GM12878 (cell line): ENCODE data around the gene AMN. TPM values are rescaled to one million over a fixed set of nuclear protein-coding genes. Genes with fewer than 3 reads are reported as not detected.

Source experiments
- ATAC-seq: fragments of 200-7000 bp; cut with Tn5 transposase; 3 replicates; pipeline ENCODE4 v1.9.1; 2020; ENCODE audit warnings: mild to moderate bottlenecking, moderate library complexity
- BruUV-seq: library from RNA; stranded (reverse); fragments of 400-500 nt; replicated peaks from 2 replicates; lab custom pipeline; 2021; lab: Mats Ljungman, UMichigan
- CTCF ChIA-PET: fragments of 300-600 bp; sonication (Branson Sonifier 250); formaldehyde crosslinking; extraction: SDS; loops from one replicate; lab custom pipeline; 2021; ENCODE audit warnings: inconsistent platforms; lab: Yijun Ruan, JAX
- POLR2A ChIA-PET: fragments of 350-600 bp; formaldehyde crosslinking; extraction: SDS; loops from one replicate; lab custom pipeline; 2021; ENCODE audit warnings: inconsistent platforms; lab: Charles Lee
- RAD21 ChIA-PET: fragments of 300-600 bp; sonication (Branson Sonifier 250); formaldehyde crosslinking; loops from one replicate; lab custom pipeline; 2023; ENCODE audit warnings: antibody characterized with exemption; ENCODE audit not compliant: unreplicated experiment; lab: Charles Lee
- SMC1A ChIA-PET: fragments of 300-600 bp; sonication (Branson Sonifier 250); formaldehyde crosslinking; loops from one replicate; lab custom pipeline; 2023; ENCODE audit not compliant: unreplicated experiment, uncharacterized antibody; lab: Charles Lee
- DNase-seq: peaks from one replicate; pipeline ENCODE4 v3.0.0-alpha.2; 2011; ENCODE audit warnings: low read depth, low spot score
- FAIRE-seq: peaks from 3 replicates; lab custom pipeline; 2011; peaks lifted over from hg19 to GRCh38; lab: Jason Lieb, UNC
- H2AFZ ChIP-seq: 2 replicates; pipeline ENCODE4 v1.6.0; 2011; ENCODE audit warnings: low read depth, low read length, control low read depth; ENCODE audit not compliant: control insufficient read depth
- H3K27ac ChIP-seq: 2 replicates; pipeline ENCODE4 v1.5.1; 2011; ENCODE audit warnings: control low read depth; ENCODE audit not compliant: control insufficient read depth, insufficient read depth
- H3K27me3 ChIP-seq, 2 experiments: replicated peaks in 1 of 2; 2 replicates each; pipeline versions ENCODE4 v1.6.0 to v1.6.1; 2011; ENCODE audit warnings: low read length in 1 of 2; ENCODE audit not compliant: control insufficient read depth in 2 of 2, insufficient read depth in 2 of 2
- H3K36me3 ChIP-seq, 2 experiments: 2 replicates each; pipeline ENCODE4 v1.5.1; 2011; ENCODE audit warnings: low read length in 1 of 2; ENCODE audit not compliant: control insufficient read depth in 2 of 2, insufficient read depth in 2 of 2
- H3K4me1 ChIP-seq: 2 replicates; pipeline ENCODE4 v1.6.1; 2011; ENCODE audit warnings: mild to moderate bottlenecking, low read length, moderate library complexity, mixed read lengths; ENCODE audit not compliant: control insufficient read depth, insufficient read depth
- H3K4me2 ChIP-seq: 2 replicates; pipeline ENCODE4 v1.6.0; 2011; ENCODE audit warnings: control low read depth; ENCODE audit not compliant: control insufficient read depth, insufficient read depth
- H3K4me3 ChIP-seq: fragments of 200-600 bp; sonication (generic); 2 replicates; pipeline ENCODE4 v1.5.1; 2016
- H3K79me2 ChIP-seq: 2 replicates; pipeline ENCODE4 v1.6.0; 2011; ENCODE audit warnings: low read length; ENCODE audit not compliant: control insufficient read depth, insufficient read depth
- H3K9ac ChIP-seq: 2 replicates; pipeline ENCODE4 v1.8.0; 2011; ENCODE audit warnings: low read length, control low read depth, mixed read lengths; ENCODE audit not compliant: control insufficient read depth, insufficient read depth
- H3K9me3 ChIP-seq: replicated peaks from 3 replicates; pipeline ENCODE4 v1.5.1; 2011; ENCODE audit warnings: mild to moderate bottlenecking, low read length; ENCODE audit not compliant: control insufficient read depth, insufficient read depth
- H4K20me1 ChIP-seq: 2 replicates; pipeline ENCODE4 v1.6.0; 2011; ENCODE audit not compliant: control insufficient read depth, insufficient read depth
- ATF3 ChIP-seq: IDR thresholded peaks from 2 replicates; pipeline ENCODE4 v1.6.1; 2011; ENCODE audit warnings: low read depth, mild to moderate bottlenecking, low read length, moderate library complexity, borderline replicate concordance; ENCODE audit errors: extremely low read depth
- BACH1 ChIP-seq: fragments of 450-650 bp; IDR thresholded peaks from 2 replicates; pipeline ENCODE4 v1.6.1; 2017; ENCODE audit warnings: mild to moderate bottlenecking, borderline replicate concordance
- BCL3 ChIP-seq: IDR thresholded peaks from 2 replicates; pipeline ENCODE4 v1.6.1; 2011; ENCODE audit warnings: borderline replicate concordance, low read depth, mild to moderate bottlenecking, moderate library complexity, low read length; ENCODE audit not compliant: insufficient read depth, poor library complexity, severe bottlenecking
- CREB1 ChIP-seq: IDR thresholded peaks from 2 replicates; pipeline ENCODE4 v1.6.1; 2012; ENCODE audit warnings: low read depth, mild to moderate bottlenecking, inconsistent platforms
- FOXM1 ChIP-seq: IDR thresholded peaks from 2 replicates; pipeline ENCODE4 v1.6.1; 2012; ENCODE audit warnings: low read depth, mild to moderate bottlenecking, inconsistent platforms, low read length, moderate library complexity
- HCFC1 ChIP-seq: fragments of 150-350 bp; IDR thresholded peaks from 2 replicates; pipeline ENCODE4 v1.6.1; 2014; ENCODE audit warnings: low read length
- IKZF2 ChIP-seq, 2 experiments: fragments of 450-650 bp; IDR thresholded peaks; 2 replicates each; pipeline ENCODE4 v1.6.1; 2017; ENCODE audit warnings: mild to moderate bottlenecking in 2 of 2, moderate library complexity in 2 of 2
- NR2C1 ChIP-seq: fragments of 450-650 bp; IDR thresholded peaks from 2 replicates; pipeline ENCODE4 v1.6.1; 2017; ENCODE audit warnings: antibody characterized with exemption, mild to moderate bottlenecking, moderate library complexity
- POLR2A ChIP-seq: IDR thresholded peaks from 2 replicates; pipeline ENCODE4 v1.6.1; 2011; ENCODE audit warnings: low read depth, mild to moderate bottlenecking, low read length
- RAD51 ChIP-seq: fragments of 450-650 bp; IDR thresholded peaks from 2 replicates; pipeline ENCODE4 v1.6.1; 2016; ENCODE audit warnings: moderate library complexity, mild to moderate bottlenecking, inconsistent platforms
- RFX5 ChIP-seq: IDR thresholded peaks from 2 replicates; pipeline ENCODE4 v1.6.1; 2011; ENCODE audit warnings: low read depth, low read length, improper control_type of control experiment
- SPI1 ChIP-seq: IDR thresholded peaks from 2 replicates; pipeline ENCODE4 v1.6.1; 2011; ENCODE audit warnings: low read depth, mild to moderate bottlenecking, low read length, moderate library complexity, borderline replicate concordance; ENCODE audit not compliant: insufficient read depth
- TCF12 ChIP-seq: IDR thresholded peaks from 2 replicates; pipeline ENCODE4 v1.6.1; 2011; ENCODE audit warnings: low read depth, mild to moderate bottlenecking, low read length
- ZNF207 ChIP-seq: fragments of 450-650 bp; IDR thresholded peaks from 2 replicates; pipeline ENCODE4 v1.6.1; 2014; ENCODE audit warnings: antibody characterized with exemption, mild to moderate bottlenecking, borderline replicate concordance
- ZNF592 ChIP-seq: fragments of 450-650 bp; IDR thresholded peaks from 2 replicates; pipeline ENCODE4 v1.6.1; 2017; ENCODE audit warnings: mild to moderate bottlenecking, moderate library complexity
- WGBS: methylation state at CpG from one replicate; pipeline ENCODE4 v1.1.6; 2016; ENCODE audit warnings: low lambda C conversion rate; ENCODE audit not compliant: insufficient replicate concordance, insufficient coverage; ENCODE audit errors: missing lambda C conversion rate; 5-methylcytosine and 5-hydroxymethylcytosine counted together
- in situ Hi-C: fragments of 300-500 bp; cut with MboI; formaldehyde crosslinking; loops from 9 replicates; pipeline ENCODE4 v1.14.3; 2018; ENCODE audit warnings: mixed read lengths
- intact Hi-C: fragments of 100-400 bp; cut with micrococcal nuclease; formaldehyde crosslinking; loops from one replicate; pipeline ENCODE4 v1.14.2; 2022; ENCODE audit not compliant: unreplicated experiment
- polyA plus RNA-seq, 11 experiments: library from polyadenylated mRNA; depleted of rRNA in 4 of 11; unstranded in 6 of 11; stranded (reverse) in 5 of 11; fragments of >200 nt; fragmentation: Nextera tagmentation in 4 of 11; fragmentation: Illumina TruSeq in 1 of 11; extraction: Ambion mirVana in 4 of 11; extraction: Trizol in 1 of 11; gene quantifications; 1 replicate in 1 of 11; 2 replicates in 10 of 11; pipeline versions ENCODE4 v1.2.1 to v1.2.3, GENCODE V29; 2011 to 2016; ENCODE audit warnings: inconsistent platforms in 2 of 11, missing spikeins in 2 of 11, low read depth in 1 of 11
- total RNA-seq, 4 experiments: library from RNA; depleted of rRNA in 3 of 4; stranded (reverse); fragments of >200 nt in 3 of 4; fragmentation: Illumina TruSeq in 1 of 4; extraction: Trizol in 1 of 4; gene quantifications; 2 replicates each; pipeline versions ENCODE4 v1.2.1 to v1.2.3, GENCODE V29; 2013 to 2021
- TF ChIP-seq, protein P1 (sequence below): fragments of 150-350 bp; IDR thresholded peaks from 2 replicates; pipeline ENCODE4 v1.6.1; 2016; ENCODE audit warnings: low read depth, low read length

AMN gene
- total and polyA plus RNA-seq, 10 of the 15 experiments (the other 5 are each of a cell fraction or from before 2014, with no cell fraction given), result 0.03 to 0.33 (median 0.11) TPM; not detected in 6

GRCh38 chr14:102907303-102907844 is 15.1 kb upstream of the AMN start:
- CTCF ChIA-PET, result no interaction called here
- H3K36me3 ChIP-seq, result peaks cover 29 to 36% of the 10 kb centered on the region in 2 experiments
- no TSS peak for BruUV-seq
- no peak overlapping the region for H3K4me3 ChIP-seq
- FAIRE-seq, result no peak
- 96% methylated on average over 33 of the region's 33 CpGs for WGBS
- RAD21 ChIA-PET, result no interaction called here
- H3K79me2 ChIP-seq, result peaks cover 16% of the 10 kb centered on the region
- no peaks in the 10 kb centered on the region for H3K27me3 ChIP-seq
- intact Hi-C loops (no loop called here), in situ Hi-C loops (no loop called here)
- SMC1A ChIA-PET, result no interaction called here
- no peak overlapping the region for H2AFZ ChIP-seq
- H3K9me3 ChIP-seq, result no peaks in the 10 kb centered on the region
- H4K20me1 ChIP-seq, result no peaks in the 10 kb centered on the region
- POLR2A ChIA-PET, result no interaction called here
- H3K9ac ChIP-seq, result no peak overlapping the region
- H3K4me1 ChIP-seq, result peaks cover 10% of the 10 kb centered on the region
- H3K27ac ChIP-seq, result no peak overlapping the region
- no peak overlapping the region for H3K4me2 ChIP-seq
- no peak for DNase-seq
- no peak for ATAC-seq
- TF ChIP-seq ZNF207 (no peak), CREB1 (no peak), RAD51 (no peak), FOXM1 (no peak), BACH1 (no peak), ZNF592 (no peak), IKZF2 (IDR thresholded peaks at IDR 0.05) (no peak), POLR2A (peak; percentile 61; the same call in 1 of the 2 replicates), SPI1 (no peak), BCL3 (peak; percentile 40), TCF12 (no peak), ATF3 (no peak), HCFC1 (no peak), NR2C1 (no peak), RFX5 (no peak)
- TF ChIP-seq, protein P1, sequence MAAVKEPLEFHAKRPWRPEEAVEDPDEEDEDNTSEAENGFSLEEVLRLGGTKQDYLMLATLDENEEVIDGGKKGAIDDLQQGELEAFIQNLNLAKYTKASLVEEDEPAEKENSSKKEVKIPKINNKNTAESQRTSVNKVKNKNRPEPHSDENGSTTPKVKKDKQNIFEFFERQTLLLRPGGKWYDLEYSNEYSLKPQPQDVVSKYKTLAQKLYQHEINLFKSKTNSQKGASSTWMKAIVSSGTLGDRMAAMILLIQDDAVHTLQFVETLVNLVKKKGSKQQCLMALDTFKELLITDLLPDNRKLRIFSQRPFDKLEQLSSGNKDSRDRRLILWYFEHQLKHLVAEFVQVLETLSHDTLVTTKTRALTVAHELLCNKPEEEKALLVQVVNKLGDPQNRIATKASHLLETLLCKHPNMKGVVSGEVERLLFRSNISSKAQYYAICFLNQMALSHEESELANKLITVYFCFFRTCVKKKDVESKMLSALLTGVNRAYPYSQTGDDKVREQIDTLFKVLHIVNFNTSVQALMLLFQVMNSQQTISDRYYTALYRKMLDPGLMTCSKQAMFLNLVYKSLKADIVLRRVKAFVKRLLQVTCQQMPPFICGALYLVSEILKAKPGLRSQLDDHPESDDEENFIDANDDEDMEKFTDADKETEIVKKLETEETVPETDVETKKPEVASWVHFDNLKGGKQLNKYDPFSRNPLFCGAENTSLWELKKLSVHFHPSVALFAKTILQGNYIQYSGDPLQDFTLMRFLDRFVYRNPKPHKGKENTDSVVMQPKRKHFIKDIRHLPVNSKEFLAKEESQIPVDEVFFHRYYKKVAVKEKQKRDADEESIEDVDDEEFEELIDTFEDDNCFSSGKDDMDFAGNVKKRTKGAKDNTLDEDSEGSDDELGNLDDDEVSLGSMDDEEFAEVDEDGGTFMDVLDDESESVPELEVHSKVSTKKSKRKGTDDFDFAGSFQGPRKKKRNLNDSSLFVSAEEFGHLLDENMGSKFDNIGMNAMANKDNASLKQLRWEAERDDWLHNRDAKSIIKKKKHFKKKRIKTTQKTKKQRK, result no peak
